Muscle layer of duodenum (tissue), 2 donors: ENCODE results near the gene ATP10A.
"Not testable (repeated sequence)": the region's sequence is repeated elsewhere in the genome, so short reads cannot be mapped to it uniquely, and the experiment has no call there.

Source experiments
- H3K27ac ChIP-seq: one replicate; pipeline ENCODE4 v1.7.0; 2013; ENCODE audit warnings: mild to moderate bottlenecking, low read length
- H3K27me3 ChIP-seq: one replicate; pipeline ENCODE4 v1.7.0; 2013; ENCODE audit warnings: low read depth, mild to moderate bottlenecking, control low read depth, low read length
- H3K36me3 ChIP-seq, 2 donors: one replicate each; pipeline ENCODE4 v1.7.0; 2013; ENCODE audit warnings: low read length in 2 of 2, control low read depth in 1 of 2, mild to moderate bottlenecking in 1 of 2; ENCODE audit not compliant: insufficient read depth in 2 of 2, control insufficient read depth in 1 of 2
- H3K4me1 ChIP-seq, 2 donors: one replicate each; pipeline ENCODE4 v1.7.0; 2013; ENCODE audit warnings: low read length in 2 of 2, mild to moderate bottlenecking in 2 of 2, control low read depth in 1 of 2, moderate library complexity in 1 of 2; ENCODE audit not compliant: insufficient read depth in 2 of 2, control insufficient read depth in 1 of 2
- H3K4me3 ChIP-seq, 2 donors: one replicate each; pipeline ENCODE4 v1.7.0; 2013; ENCODE audit warnings: low read length in 2 of 2, low read depth in 1 of 2, mild to moderate bottlenecking in 1 of 2
- H3K9me3 ChIP-seq, 2 donors: one replicate each; pipeline ENCODE4 v1.7.0; 2013; ENCODE audit warnings: low read length in 2 of 2, control low read depth in 1 of 2, mild to moderate bottlenecking in 1 of 2; ENCODE audit not compliant: control insufficient read depth in 1 of 2
- donor health status: healthy.

ATP10A gene

DNA sequence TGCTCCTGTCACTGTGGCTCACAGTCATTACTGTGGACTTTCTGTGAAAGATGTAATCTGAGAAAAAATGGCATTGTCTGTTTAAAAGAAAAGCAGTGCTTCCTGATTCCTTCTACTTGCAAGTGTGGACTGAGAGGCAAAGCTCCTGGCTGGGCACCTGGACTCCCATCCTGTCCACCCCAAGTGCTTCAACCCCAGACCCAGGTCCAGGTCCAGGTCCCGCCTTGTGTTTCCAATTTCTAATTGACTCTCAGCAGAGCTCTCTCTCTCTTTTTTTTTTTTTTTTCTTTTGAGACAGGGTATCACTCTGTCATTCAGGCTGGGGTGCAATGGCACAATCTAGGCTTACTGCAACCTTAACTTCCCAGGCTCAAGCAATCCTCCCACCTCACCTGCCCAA lies 94.9 kb downstream of the ATP10A start:
- Histone ChIP-seq H3K36me3 (no peaks in the 10 kb centered on the region), H3K9me3 (no peaks in the 10 kb centered on the region), H3K27me3 (no peaks in the 10 kb centered on the region), H3K4me1 (no peaks in the 10 kb centered on the region), H3K4me3 (no peak overlapping the region), H3K27ac (no peak overlapping the region)

GRCh38 chr15:25767356-25768151 lies 95.6 kb downstream of the ATP10A start:
- no peaks in the 10 kb centered on the region for H3K36me3 ChIP-seq
- H3K4me3 ChIP-seq, result no peak overlapping the region
- H3K9me3 ChIP-seq, result no peaks in the 10 kb centered on the region
- H3K27ac ChIP-seq, result no peak overlapping the region
- H3K4me1 ChIP-seq, result no peaks in the 10 kb centered on the region
- no peaks in the 10 kb centered on the region for H3K27me3 ChIP-seq

- Histone ChIP-seq H3K36me3 (no peaks in the 10 kb centered on the region), H3K4me3 (no peak overlapping the region), H3K4me1 (no peaks in the 10 kb centered on the region), H3K27me3 (no peaks in the 10 kb centered on the region), H3K27ac (no peak overlapping the region), H3K9me3 (no peaks in the 10 kb centered on the region)
Observed at GRCh38 chr15:25766417-25766816, 96.7 kb downstream of the ATP10A start.

DNA sequence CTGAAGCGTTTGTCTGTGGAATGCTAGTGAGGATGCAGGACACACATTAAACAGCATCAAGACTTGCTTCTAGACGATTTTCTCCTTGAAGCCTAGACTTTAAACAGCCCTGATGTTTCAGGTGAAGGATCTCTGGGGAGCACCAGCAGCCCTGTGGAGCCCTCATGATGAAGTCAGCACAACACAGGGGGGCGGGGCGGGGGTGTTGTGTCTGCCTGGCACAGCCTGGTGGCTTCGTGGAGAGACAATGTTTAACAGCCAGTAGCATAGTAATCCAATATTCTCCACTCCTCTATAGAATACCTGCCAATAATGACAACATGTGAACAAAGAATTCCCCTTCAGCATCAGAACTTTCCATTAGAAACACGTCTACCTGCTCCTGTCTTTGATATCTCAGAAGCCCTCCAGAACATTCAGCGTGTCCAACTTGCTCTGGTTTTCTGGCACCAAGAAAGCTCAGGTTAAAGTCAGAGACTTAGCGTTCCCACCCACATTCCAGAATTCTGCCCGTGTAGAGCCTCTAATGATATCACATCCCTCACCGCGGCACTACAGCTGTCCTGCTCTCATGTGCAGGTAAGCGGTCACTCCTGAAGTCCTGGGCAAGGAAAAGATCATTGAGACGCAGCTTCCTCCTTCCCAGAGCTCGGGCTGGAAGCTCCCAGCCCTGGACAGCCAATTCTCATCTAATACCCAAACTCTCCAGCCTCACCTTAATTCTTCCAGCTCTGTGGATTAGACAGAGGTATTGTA lies 98.0 kb downstream of the ATP10A start:
- H3K27me3 ChIP-seq, result no peaks in the 10 kb centered on the region
- H3K27ac ChIP-seq, result no peak overlapping the region
- H3K4me1 ChIP-seq, result no peaks in the 10 kb centered on the region
- H3K9me3 ChIP-seq, result no peaks in the 10 kb centered on the region
- no peaks in the 10 kb centered on the region for H3K36me3 ChIP-seq
- H3K4me3 ChIP-seq, result no peak overlapping the region

DNA sequence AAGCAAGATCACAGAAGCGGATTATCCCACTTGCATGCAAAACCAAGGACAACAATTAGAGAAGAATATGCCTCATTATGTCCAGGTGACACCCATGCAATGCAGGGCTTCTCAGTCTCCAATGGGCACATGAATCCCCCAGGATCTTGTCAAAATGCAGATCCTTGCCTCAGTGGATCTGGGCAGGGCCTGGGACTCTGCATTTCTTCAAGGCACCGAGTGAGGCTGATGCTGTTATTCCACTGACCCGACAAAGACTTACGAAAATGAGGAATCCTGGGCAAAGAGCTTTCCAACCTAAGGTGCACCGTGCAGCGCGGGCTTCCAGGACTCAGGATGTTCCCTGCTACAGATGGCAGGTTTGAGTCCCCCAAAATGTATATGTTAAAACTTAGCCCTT lies 99.2 kb downstream of the ATP10A start:
- Histone ChIP-seq H3K4me1 (no peaks in the 10 kb centered on the region), H3K27ac (no peak overlapping the region), H3K27me3 (no peaks in the 10 kb centered on the region), H3K36me3 (no peaks in the 10 kb centered on the region), H3K4me3 (no peak overlapping the region), H3K9me3 (no peaks in the 10 kb centered on the region)

DNA sequence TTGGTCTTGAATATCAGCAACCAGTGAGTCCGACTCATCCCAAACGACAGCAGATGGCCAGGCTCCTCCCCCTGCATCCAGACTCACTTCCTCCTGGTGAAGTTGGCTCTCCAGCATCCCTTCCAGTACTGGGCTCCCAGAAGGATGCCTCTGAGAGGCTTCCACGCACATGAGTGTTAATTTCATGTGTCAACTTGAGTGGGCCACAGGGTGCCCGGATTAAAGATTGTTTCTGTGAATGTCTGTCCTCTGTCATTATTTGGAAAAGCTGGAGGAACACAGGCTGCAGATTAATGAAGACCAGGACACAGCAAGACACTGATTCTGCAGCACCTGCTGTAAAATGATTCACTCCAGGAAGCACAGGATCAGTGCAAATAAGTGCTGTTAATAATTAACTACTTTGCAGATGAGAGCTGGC lies 99.8 kb downstream of the ATP10A start:
- no peak overlapping the region for H3K4me3 ChIP-seq
- H3K27ac ChIP-seq, result no peak overlapping the region
- H3K4me1 ChIP-seq, result no peaks in the 10 kb centered on the region
- no peaks in the 10 kb centered on the region for H3K9me3 ChIP-seq
- H3K36me3 ChIP-seq, result no peaks in the 10 kb centered on the region
- no peaks in the 10 kb centered on the region for H3K27me3 ChIP-seq

DNA sequence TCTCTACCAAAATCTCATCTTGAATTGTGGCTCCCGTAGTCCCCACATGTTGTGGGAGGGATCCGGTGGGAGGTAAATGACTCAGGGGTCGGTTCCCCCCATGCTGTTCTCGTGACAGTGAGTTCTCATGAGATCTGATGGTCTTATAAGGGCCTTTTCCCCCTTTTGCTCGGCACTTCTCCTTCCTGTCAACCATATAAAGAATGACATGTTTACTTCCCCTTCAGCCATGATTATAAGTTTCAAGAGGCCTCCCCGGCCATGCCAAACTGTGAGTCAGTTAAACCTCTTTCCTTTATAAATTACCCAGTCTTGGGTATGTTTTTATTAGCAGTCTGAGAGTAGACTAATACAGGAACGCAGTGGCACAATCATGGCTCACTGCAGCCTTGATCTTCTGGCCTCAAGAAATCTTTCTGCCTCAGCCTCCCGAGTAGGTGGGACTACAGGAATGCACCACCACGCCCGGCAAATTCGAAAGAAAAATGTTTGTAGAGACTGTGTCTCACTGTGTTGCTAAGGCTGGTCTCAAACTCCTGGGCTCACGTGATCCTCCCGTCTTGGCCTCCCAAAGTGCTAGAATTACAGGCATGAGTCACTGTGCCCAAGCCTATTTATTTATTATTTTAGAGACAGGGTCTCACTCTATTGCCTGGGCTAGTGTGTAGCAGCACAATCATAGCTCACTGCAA lies 101.0 kb downstream of the ATP10A start:
- Histone ChIP-seq H3K27ac (no peak overlapping the region), H3K36me3 (no peaks in the 10 kb centered on the region), H3K4me1 (no peaks in the 10 kb centered on the region), H3K4me3 (no peak overlapping the region), H3K27me3 (no peaks in the 10 kb centered on the region), H3K9me3 (no peaks in the 10 kb centered on the region)

- H3K27me3 ChIP-seq, result no peaks in the 10 kb centered on the region
- no peaks in the 10 kb centered on the region for H3K9me3 ChIP-seq
- no peak overlapping the region for H3K27ac ChIP-seq
- H3K4me3 ChIP-seq, result no peak overlapping the region
- H3K36me3 ChIP-seq, result no peaks in the 10 kb centered on the region
- no peaks in the 10 kb centered on the region for H3K4me1 ChIP-seq
Observed at GRCh38 chr15:25759421-25759820, 103.7 kb downstream of the ATP10A start.

- H3K4me1 ChIP-seq, H3K36me3 ChIP-seq, H3K27me3 ChIP-seq, H3K9me3 ChIP-seq, H3K27ac ChIP-seq, H3K4me3 ChIP-seq: not testable (repeated sequence)
Observed at GRCh38 chr15:25758612-25759011, 104.5 kb downstream of the ATP10A start.

DNA sequence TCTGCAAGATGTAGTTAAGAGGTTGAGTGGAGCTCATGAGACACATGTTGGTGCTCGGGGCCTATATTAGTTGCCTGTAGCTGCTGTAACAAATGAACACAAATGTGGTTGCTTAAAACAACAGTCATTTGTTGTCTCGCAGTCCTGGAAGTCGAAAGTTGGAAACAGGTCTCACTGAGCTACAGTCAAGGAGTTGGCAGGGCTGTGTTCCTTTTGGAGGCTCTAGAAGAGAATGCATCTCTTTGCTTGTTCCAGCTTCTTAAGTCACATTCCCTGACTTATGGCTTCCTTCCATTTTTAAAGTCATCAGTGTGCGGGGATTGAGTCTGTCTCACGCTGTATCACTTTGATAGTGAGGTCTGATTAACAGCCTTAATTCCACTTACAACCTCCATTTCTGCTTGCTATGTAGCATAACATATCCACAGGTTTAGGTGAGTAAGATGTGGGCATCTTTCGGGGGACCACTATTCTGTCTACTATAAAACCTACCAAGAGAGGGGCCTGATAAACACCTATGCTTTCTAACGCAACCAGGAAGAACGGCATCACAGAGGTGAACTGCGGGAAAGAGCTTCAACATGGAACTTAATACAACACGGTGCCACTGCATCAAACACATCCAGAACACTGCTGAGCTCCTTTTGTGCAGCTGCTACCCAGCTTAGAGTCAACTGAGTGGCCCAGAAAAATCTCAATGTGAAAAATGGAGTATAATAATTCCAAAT lies 119.4 kb downstream of the ATP10A start:
- Histone ChIP-seq H3K9me3 (no peaks in the 10 kb centered on the region), H3K36me3 (no peaks in the 10 kb centered on the region), H3K4me3 (no peak overlapping the region), H3K27ac (no peak overlapping the region), H3K4me1 (no peaks in the 10 kb centered on the region), H3K27me3 (no peaks in the 10 kb centered on the region)
